Endothelial cell of umbilical vein (primary cell): ENCODE data around the gene TRAPPC3L. TPM values are rescaled to one million over a fixed set of nuclear protein-coding genes. Genes with fewer than 3 reads are reported as not detected.
A peak's percentile ranks its signal among the peaks of the same experiment; 100 is the strongest.

Source experiments
- BruUV-seq: library from RNA; stranded (reverse); fragments of 400-500 nt; replicated peaks from 2 replicates; lab custom pipeline; 2021; lab: Mats Ljungman, UMichigan
- CTCF ChIA-PET: fragments of 300-600, 350-600 bp; sonication (Branson Sonifier 250); formaldehyde crosslinking; loops from one replicate; lab custom pipeline; 2021; ENCODE audit warnings: antibody characterized with exemption, inconsistent platforms; lab: Charles Lee
- POLR2A ChIA-PET: fragments of 300-600, 350-600 bp; sonication (Branson Sonifier 250); formaldehyde crosslinking; loops from one replicate; lab custom pipeline; 2021; ENCODE audit warnings: antibody characterized with exemption, inconsistent platforms; lab: Charles Lee
- DNase-seq: peaks from one replicate; pipeline ENCODE4 v3.0.0-alpha.2; 2011; ENCODE audit warnings: low read depth, low spot score
- FAIRE-seq: peaks from 2 replicates; lab custom pipeline; 2011; peaks lifted over from hg19 to GRCh38; lab: Jason Lieb, UNC
- H2AFZ ChIP-seq: 2 replicates; pipeline ENCODE4 v1.6.0; 2012; ENCODE audit warnings: low read depth, low read length, control low read depth, inconsistent platforms
- H3K27ac ChIP-seq: 2 replicates; pipeline ENCODE4 v1.5.1; 2011; ENCODE audit warnings: low read depth, mild to moderate bottlenecking, control low read depth, low read length, moderate library complexity; ENCODE audit not compliant: insufficient read depth
- H3K27me3 ChIP-seq, 2 experiments: 2 replicates each; pipeline versions ENCODE4 v1.6.0 to v1.6.1; 2011; ENCODE audit warnings: low read length in 2 of 2, mixed read lengths in 1 of 2; ENCODE audit not compliant: control insufficient read depth in 2 of 2, insufficient read depth in 2 of 2
- H3K36me3 ChIP-seq, 2 experiments: 2 replicates in 1 of 2; 3 replicates in 1 of 2; pipeline ENCODE4 v1.5.1; 2011; ENCODE audit warnings: low read length in 2 of 2, mild to moderate bottlenecking in 1 of 2, moderate library complexity in 1 of 2; ENCODE audit not compliant: control insufficient read depth in 2 of 2, insufficient read depth in 2 of 2; ENCODE audit errors: extremely low read depth in 1 of 2
- H3K4me1 ChIP-seq: 3 replicates; pipeline ENCODE4 v1.5.1; 2011; ENCODE audit warnings: mild to moderate bottlenecking, low read length; ENCODE audit not compliant: control insufficient read depth, insufficient read depth; ENCODE audit errors: extremely low read depth
- H3K4me2 ChIP-seq: 2 replicates; pipeline ENCODE4 v1.6.1; 2011; ENCODE audit warnings: low read length, control low read depth, mixed read lengths; ENCODE audit not compliant: insufficient read depth
- H3K4me3 ChIP-seq, 3 experiments: fragments of 200-600 bp in 1 of 3; sonication (generic), shearing (Covaris generic) in 1 of 3; replicated peaks in 1 of 3; 2 replicates each; pipeline ENCODE4 v1.5.1; 2011 to 2016; ENCODE audit warnings: control low read depth in 3 of 3, low read length in 3 of 3, mild to moderate bottlenecking in 2 of 3, inconsistent platforms in 1 of 3, low read depth in 1 of 3, moderate library complexity in 1 of 3; ENCODE audit not compliant: insufficient read depth in 1 of 3
- H3K79me2 ChIP-seq: 2 replicates; pipeline ENCODE4 v1.6.0; 2012; ENCODE audit warnings: low read length, inconsistent platforms; ENCODE audit not compliant: control insufficient read depth, insufficient read depth
- H3K9ac ChIP-seq: replicated peaks from 2 replicates; pipeline ENCODE3; 2011; ENCODE audit warnings: low read length, control low read depth; ENCODE audit not compliant: insufficient read depth; ENCODE audit errors: extremely low read depth
- H3K9me1 ChIP-seq: replicated peaks from 3 replicates; pipeline ENCODE4 v1.6.0; 2011; ENCODE audit warnings: mild to moderate bottlenecking, low read length; ENCODE audit not compliant: control insufficient read depth, insufficient read depth; ENCODE audit errors: extremely low read depth
- H3K9me3 ChIP-seq: replicated peaks from 2 replicates; pipeline ENCODE4 v1.5.1; 2012; ENCODE audit warnings: low read length, inconsistent platforms; ENCODE audit not compliant: control insufficient read depth, insufficient read depth
- H4K20me1 ChIP-seq: replicated peaks from 2 replicates; pipeline ENCODE3; 2011; ENCODE audit warnings: mild to moderate bottlenecking, low read length; ENCODE audit not compliant: control insufficient read depth, insufficient read depth; ENCODE audit errors: extremely low read depth
- FOS ChIP-seq: IDR thresholded peaks from 2 replicates; pipeline ENCODE4 v1.6.1; 2011; ENCODE audit warnings: mild to moderate bottlenecking, low read length, moderate library complexity, borderline replicate concordance; ENCODE audit not compliant: insufficient read depth
- JUN ChIP-seq: IDR thresholded peaks from 2 replicates; pipeline ENCODE4 v1.6.1; 2011; ENCODE audit warnings: borderline replicate concordance, low read depth; ENCODE audit not compliant: insufficient read length, insufficient read depth
- dilution Hi-C: fragments of 300-500 bp; cut with MboI; formaldehyde crosslinking; loops from one replicate; pipeline ENCODE4 v1.15.0; 2019; ENCODE audit warnings: low sequenced_read_pairs; ENCODE audit not compliant: extremely low pct_ligation_motif_present
- intact Hi-C: fragments of 100-400 bp; cut with micrococcal nuclease; formaldehyde crosslinking; loops from one replicate; pipeline ENCODE4 v1.10.0; 2022
- polyA plus RNA-seq, 4 experiments: library from polyadenylated mRNA; depleted of rRNA in 3 of 4; stranded (reverse) in 3 of 4; unstranded in 1 of 4; fragments of >200 nt; gene quantifications; 2 replicates each; pipeline versions ENCODE4 v1.2.1 to v1.2.3, GENCODE V29; 2011 to 2012; ENCODE audit warnings: missing spikeins in 1 of 4
- total RNA-seq: library from RNA; stranded (reverse); gene quantifications from 2 replicates; pipeline ENCODE4 v1.2.3, GENCODE V29; 2021
- TF ChIP-seq, protein P1 (sequence below), 2 donors: IDR thresholded peaks; 1 replicate in 1 of 2; 2 replicates in 1 of 2; pipeline ENCODE4 v1.5.1; 2011; ENCODE audit warnings: low read length in 2 of 2, mild to moderate bottlenecking in 2 of 2, moderate library complexity in 2 of 2, control low read depth in 1 of 2, inconsistent platforms in 1 of 2, low read depth in 1 of 2; ENCODE audit not compliant: insufficient read depth in 1 of 2; ENCODE audit errors: extremely low read depth in 1 of 2

The TRAPPC3L gene
- total and polyA plus RNA-seq, 2 donors (not counting 3 experiments of a cell fraction or from before 2014, with no cell fraction given) = 0.38 TPM; not detected in 1

DNA sequence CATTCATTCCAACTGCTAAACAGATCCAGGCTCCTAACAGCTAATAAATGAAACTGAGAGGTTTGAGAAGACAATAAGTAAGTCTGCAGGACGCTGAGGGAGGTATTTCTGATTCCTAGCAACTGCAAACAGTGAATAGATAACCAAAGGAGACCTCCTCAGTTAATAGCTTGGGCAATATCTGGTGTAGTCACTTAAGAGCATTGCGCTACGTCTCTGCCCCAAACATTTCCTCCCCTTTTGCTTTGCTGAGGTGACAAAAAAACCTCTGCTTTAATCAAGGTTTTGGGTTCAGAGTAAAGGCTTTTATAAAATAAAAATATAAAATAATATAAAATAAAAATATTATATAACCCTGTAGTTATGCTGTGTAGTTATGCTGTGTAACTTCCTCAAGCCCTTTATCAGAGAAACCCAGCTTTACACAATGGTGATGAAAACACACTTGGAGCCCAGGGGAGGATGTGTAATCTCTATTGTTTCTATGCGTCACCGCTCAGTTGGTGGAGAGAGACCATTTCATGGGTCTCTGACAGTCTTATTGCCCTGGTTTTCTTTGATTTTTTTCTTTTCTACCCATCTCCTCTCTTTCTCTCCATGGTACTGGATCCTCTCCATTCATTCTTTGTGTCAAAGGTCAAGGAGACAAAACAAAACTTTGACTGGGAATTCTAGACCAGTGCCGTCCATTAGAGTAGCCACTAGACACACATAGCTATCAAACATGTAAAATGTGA lies 53.0 kb downstream of the TRAPPC3L start:
- Histone ChIP-seq H3K9ac (peak overlapping the region; percentile 11), H3K4me3 (no peak overlapping the region), H3K4me2 (peak overlapping the region; percentile 29), H3K9me3 (no peaks in the 10 kb centered on the region), H3K79me2 (no peaks in the 10 kb centered on the region), H3K9me1 (no peaks in the 10 kb centered on the region), H4K20me1 (no peaks in the 10 kb centered on the region), H2AFZ (no peak overlapping the region), H3K27me3 (no peaks in the 10 kb centered on the region), H3K36me3 (no peaks in the 10 kb centered on the region), H3K4me1 (no peaks in the 10 kb centered on the region), H3K27ac (peak overlapping the region; percentile 40)
- CTCF ChIA-PET = interaction anchor here (0.9 to 2.1 kb wide), 4 partner anchors 19 to 275 kb away, joined by 3 to 8 read pairs (median 3); partner anchors contain the start of gene CALHM5
- intact Hi-C loops = no loop called here
- POLR2A ChIA-PET = no interaction called here
- FAIRE-seq = no peak
- DNase-seq = peak; percentile 63
- TF ChIP-seq JUN (peak; percentile 16), FOS (peak; percentile 25)
- TF ChIP-seq, protein P1, sequence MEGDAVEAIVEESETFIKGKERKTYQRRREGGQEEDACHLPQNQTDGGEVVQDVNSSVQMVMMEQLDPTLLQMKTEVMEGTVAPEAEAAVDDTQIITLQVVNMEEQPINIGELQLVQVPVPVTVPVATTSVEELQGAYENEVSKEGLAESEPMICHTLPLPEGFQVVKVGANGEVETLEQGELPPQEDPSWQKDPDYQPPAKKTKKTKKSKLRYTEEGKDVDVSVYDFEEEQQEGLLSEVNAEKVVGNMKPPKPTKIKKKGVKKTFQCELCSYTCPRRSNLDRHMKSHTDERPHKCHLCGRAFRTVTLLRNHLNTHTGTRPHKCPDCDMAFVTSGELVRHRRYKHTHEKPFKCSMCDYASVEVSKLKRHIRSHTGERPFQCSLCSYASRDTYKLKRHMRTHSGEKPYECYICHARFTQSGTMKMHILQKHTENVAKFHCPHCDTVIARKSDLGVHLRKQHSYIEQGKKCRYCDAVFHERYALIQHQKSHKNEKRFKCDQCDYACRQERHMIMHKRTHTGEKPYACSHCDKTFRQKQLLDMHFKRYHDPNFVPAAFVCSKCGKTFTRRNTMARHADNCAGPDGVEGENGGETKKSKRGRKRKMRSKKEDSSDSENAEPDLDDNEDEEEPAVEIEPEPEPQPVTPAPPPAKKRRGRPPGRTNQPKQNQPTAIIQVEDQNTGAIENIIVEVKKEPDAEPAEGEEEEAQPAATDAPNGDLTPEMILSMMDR (IDR thresholded peaks at IDR 0.05; ENCODE audit: extremely low read depth in 1 of 2, insufficient read depth in 1 of 2, low read depth in 1 of 2, low read length in 2 of 2) = no peak
- dilution Hi-C loops = no loop called here
- BruUV-seq = no TSS peak
